Trophoblast cell (in vitro differentiated cells and primary cell): ENCODE results near the gene SIPA1L3.

Experiments used
- DNase-seq, 2 donors: peaks; one replicate each; pipeline ENCODE4 v3.0.0-alpha.2; 2016
- H2AFZ ChIP-seq: 2 replicates; pipeline ENCODE4 v1.6.1; 2013; ENCODE audit warnings: low read length, moderate library complexity, mild to moderate bottlenecking; ENCODE audit not compliant: insufficient read depth, poor library complexity
- H2AK5ac ChIP-seq: 2 replicates; pipeline ENCODE4 v1.6.1; 2013; ENCODE audit warnings: mild to moderate bottlenecking, low read length
- H2BK120ac ChIP-seq: 2 replicates; pipeline ENCODE4 v1.6.1; 2013; ENCODE audit warnings: low read length, mild to moderate bottlenecking, moderate library complexity; ENCODE audit not compliant: insufficient read depth, poor library complexity
- H2BK12ac ChIP-seq: 2 replicates; pipeline ENCODE4 v1.6.1; 2013; ENCODE audit warnings: mild to moderate bottlenecking, low read length, moderate library complexity
- H2BK5ac ChIP-seq: 2 replicates; pipeline ENCODE4 v1.6.1; 2013; ENCODE audit warnings: low read length, low read depth, moderate library complexity, mild to moderate bottlenecking; ENCODE audit not compliant: poor library complexity
- H3K14ac ChIP-seq: 2 replicates; pipeline ENCODE4 v1.6.1; 2013; ENCODE audit warnings: mild to moderate bottlenecking, low read length
- H3K18ac ChIP-seq: 2 replicates; pipeline ENCODE4 v1.6.1; 2013; ENCODE audit warnings: mild to moderate bottlenecking, low read length
- H3K23ac ChIP-seq: 2 replicates; pipeline ENCODE4 v1.6.1; 2013; ENCODE audit warnings: low read length
- H3K27ac ChIP-seq: 2 replicates; pipeline ENCODE4 v1.5.1; 2013; ENCODE audit warnings: low read depth, mild to moderate bottlenecking, inconsistent platforms, low read length, moderate library complexity
- H3K27me3 ChIP-seq: 2 replicates; pipeline ENCODE4 v1.6.1; 2013; ENCODE audit warnings: inconsistent platforms, mild to moderate bottlenecking, low read length, moderate library complexity; ENCODE audit not compliant: insufficient read depth
- H3K36me3 ChIP-seq, 2 experiments: 1 replicate in 1 of 2; 2 replicates in 1 of 2; pipeline ENCODE4 v1.6.1; 2013; ENCODE audit warnings: low read length in 2 of 2, mild to moderate bottlenecking in 2 of 2, moderate library complexity in 1 of 2; ENCODE audit not compliant: insufficient read depth in 2 of 2, control insufficient read depth in 1 of 2
- H3K4ac ChIP-seq: 2 replicates; pipeline ENCODE4 v1.6.1; 2013; ENCODE audit warnings: low read depth, mild to moderate bottlenecking, low read length, moderate library complexity
- H3K4me1 ChIP-seq, 2 experiments: 1 replicate in 1 of 2; 2 replicates in 1 of 2; pipeline ENCODE4 v1.6.1; 2013; ENCODE audit warnings: low read length in 2 of 2, mild to moderate bottlenecking in 2 of 2, moderate library complexity in 1 of 2; ENCODE audit not compliant: insufficient read depth in 2 of 2, control insufficient read depth in 1 of 2
- H3K4me2 ChIP-seq: 2 replicates; pipeline ENCODE4 v1.6.1; 2013; ENCODE audit warnings: inconsistent platforms, mild to moderate bottlenecking, low read length, moderate library complexity
- H3K4me3 ChIP-seq: 2 replicates; pipeline ENCODE4 v1.5.1; 2013; ENCODE audit warnings: mild to moderate bottlenecking, low read depth, low read length, inconsistent platforms
- H3K79me1 ChIP-seq: one replicate; pipeline ENCODE4 v1.6.1; 2013; ENCODE audit warnings: low read length
- H3K79me2 ChIP-seq: 2 replicates; pipeline ENCODE4 v1.6.1; 2013; ENCODE audit warnings: low read length, mild to moderate bottlenecking; ENCODE audit not compliant: control insufficient read depth, insufficient read depth, poor library complexity
- H3K9ac ChIP-seq: 2 replicates; pipeline ENCODE4 v1.6.1; 2013; ENCODE audit warnings: mild to moderate bottlenecking, low read length
- H3K9me3 ChIP-seq: 2 replicates; pipeline ENCODE4 v1.6.1; 2013; ENCODE audit warnings: low read depth, mild to moderate bottlenecking, control low read depth, inconsistent platforms, low read length; ENCODE audit not compliant: insufficient read depth
- H4K12ac ChIP-seq: 2 replicates; pipeline ENCODE4 v1.6.1; 2013; ENCODE audit warnings: low read depth, mild to moderate bottlenecking, low read length, moderate library complexity
- H4K8ac ChIP-seq: 2 replicates; pipeline ENCODE4 v1.6.1; 2013; ENCODE audit warnings: low read depth, mild to moderate bottlenecking, low read length, moderate library complexity
- H4K91ac ChIP-seq: one replicate; pipeline ENCODE4 v1.6.1; 2013; ENCODE audit warnings: low read depth, mild to moderate bottlenecking, low read length, moderate library complexity
- WGBS: extraction: QIAGEN DNeasy Blood & Tissue Kit; methylation state at CpG from one replicate; pipeline ENCODE4 v1.1.7; 2013; ENCODE audit warnings: missing lambda C conversion rate; ENCODE audit not compliant: insufficient read length, insufficient coverage; ENCODE audit errors: extremely low coverage; 5-methylcytosine and 5-hydroxymethylcytosine counted together

SIPA1L3 gene

DNA sequence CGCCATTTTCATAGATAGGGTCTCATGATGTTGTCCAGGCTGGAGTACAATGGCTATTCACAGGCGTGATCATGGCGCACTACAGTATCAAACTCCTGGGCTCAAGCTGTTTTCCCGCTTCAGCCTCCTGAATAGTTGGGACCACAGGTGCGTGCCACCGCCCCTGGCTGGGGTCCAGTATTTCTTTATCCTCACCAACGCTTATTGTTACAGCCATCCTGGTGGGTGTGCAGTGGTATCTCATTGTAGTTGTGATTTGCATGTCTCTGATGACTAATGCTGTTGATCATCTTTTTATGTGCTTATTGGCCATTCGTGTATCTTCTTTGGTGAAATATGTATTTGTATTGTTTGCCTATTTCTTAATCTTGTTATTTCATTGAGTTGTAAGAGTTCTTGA, 49.0 kb downstream of the SIPA1L3 start:
- WGBS: no CpG with 5 or more reads among the region's 8 CpGs
- H3K4me2 ChIP-seq: no peak overlapping the region
- H2AK5ac ChIP-seq: no peak overlapping the region
- peaks cover 2% of the 10 kb centered on the region for H3K79me2 ChIP-seq
- no peaks in the 10 kb centered on the region for H3K79me1 ChIP-seq
- no peaks in the 10 kb centered on the region for H3K36me3 ChIP-seq
- H2BK5ac ChIP-seq: no peak overlapping the region
- peak overlapping the region; percentile 57 for H3K9ac ChIP-seq
- DNase-seq: no peak
- H3K4me1 ChIP-seq: peaks cover 0 to 4% of the 10 kb centered on the region in 2 experiments
- no peaks in the 10 kb centered on the region for H3K9me3 ChIP-seq
- H4K91ac ChIP-seq: no peak overlapping the region
- no peak overlapping the region for H3K18ac ChIP-seq
- no peak overlapping the region for H4K12ac ChIP-seq
- H3K14ac ChIP-seq: no peak overlapping the region
- H2AFZ ChIP-seq: no peak overlapping the region
- no peak overlapping the region for H3K4me3 ChIP-seq
- no peak overlapping the region for H3K27ac ChIP-seq
- H3K27me3 ChIP-seq: no peaks in the 10 kb centered on the region
- no peak overlapping the region for H2BK120ac ChIP-seq
- no peak overlapping the region for H4K8ac ChIP-seq
- no peak overlapping the region for H3K23ac ChIP-seq
- peak overlapping the region; percentile 67 for H3K4ac ChIP-seq
- no peak overlapping the region for H2BK12ac ChIP-seq

DNA sequence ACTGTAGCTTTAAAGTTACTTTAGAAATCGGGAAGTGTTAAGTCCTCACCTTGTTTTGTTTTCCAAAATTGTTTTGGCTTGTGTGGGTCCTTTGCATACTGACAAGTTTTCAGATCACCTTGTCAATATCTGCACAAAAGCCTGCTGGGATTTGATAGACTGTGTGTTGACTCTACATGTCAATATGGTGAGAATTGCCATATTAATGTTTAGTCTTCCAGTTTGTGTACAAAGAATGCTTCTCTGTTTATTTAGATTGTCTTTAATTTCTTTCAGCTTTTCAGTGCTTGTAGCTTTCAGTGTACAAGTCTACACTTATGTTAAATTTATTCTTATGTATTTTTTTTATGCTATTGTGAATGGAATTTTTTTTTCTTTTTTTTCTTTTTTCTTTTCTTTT, 50.2 kb downstream of the SIPA1L3 start:
- no peak for DNase-seq
- no peak overlapping the region for H3K4me3 ChIP-seq
- H3K14ac ChIP-seq: no peak overlapping the region
- no peaks in the 10 kb centered on the region for H3K36me3 ChIP-seq
- H4K12ac ChIP-seq: no peak overlapping the region
- H3K18ac ChIP-seq: no peak overlapping the region
- no peak overlapping the region for H4K91ac ChIP-seq
- H2BK120ac ChIP-seq: no peak overlapping the region
- WGBS: no CpG with 5 or more reads among the region's 1 CpG
- H3K9me3 ChIP-seq: no peaks in the 10 kb centered on the region
- no peak overlapping the region for H2BK12ac ChIP-seq
- no peak overlapping the region for H3K9ac ChIP-seq
- H3K23ac ChIP-seq: no peak overlapping the region
- H3K27me3 ChIP-seq: no peaks in the 10 kb centered on the region
- H3K4me1 ChIP-seq: peaks cover 0 to 2% of the 10 kb centered on the region in 2 experiments
- no peak overlapping the region for H4K8ac ChIP-seq
- H2AFZ ChIP-seq: no peak overlapping the region
- H3K79me2 ChIP-seq: peaks cover 2% of the 10 kb centered on the region
- no peaks in the 10 kb centered on the region for H3K79me1 ChIP-seq
- no peak overlapping the region for H2AK5ac ChIP-seq
- no peak overlapping the region for H3K4ac ChIP-seq
- no peak overlapping the region for H3K4me2 ChIP-seq
- H2BK5ac ChIP-seq: no peak overlapping the region
- no peak overlapping the region for H3K27ac ChIP-seq

DNA sequence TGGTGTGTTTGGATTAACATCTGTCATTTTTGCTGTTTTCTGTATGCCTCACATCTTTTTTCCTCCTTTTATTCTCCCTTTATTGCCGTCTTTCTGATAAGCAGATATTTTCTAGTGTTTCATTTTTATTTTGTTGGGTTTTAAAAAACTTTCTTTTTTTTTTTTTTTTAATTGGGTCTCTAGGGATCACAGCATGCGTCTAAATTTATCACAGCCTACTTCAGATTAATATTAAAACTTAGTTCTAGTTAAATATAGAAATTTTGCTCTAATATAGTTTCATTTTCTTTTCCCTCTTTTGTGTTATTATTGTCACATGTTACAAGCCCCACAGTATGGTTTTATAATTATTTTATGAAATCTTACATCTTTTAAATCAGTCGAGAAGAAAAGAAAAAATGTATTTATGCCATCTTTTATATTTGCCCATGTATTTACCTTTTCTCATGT, 52.7 kb downstream of the SIPA1L3 start:
- Histone ChIP-seq H2AFZ (no peak overlapping the region), H3K18ac (no peak overlapping the region), H2BK5ac (no peak overlapping the region), H4K12ac (no peak overlapping the region), H3K4me3 (no peak overlapping the region), H3K27me3 (no peaks in the 10 kb centered on the region), H3K4me2 (no peak overlapping the region), H3K9me3 (no peaks in the 10 kb centered on the region), H3K79me2 (no peaks in the 10 kb centered on the region), H3K27ac (no peak overlapping the region), H2BK12ac (no peak overlapping the region), H3K4me1 (no peaks in the 10 kb centered on the region), H2BK120ac (no peak overlapping the region), H3K36me3 (no peaks in the 10 kb centered on the region), H4K91ac (no peak overlapping the region), H3K79me1 (no peaks in the 10 kb centered on the region), H2AK5ac (no peak overlapping the region), H3K4ac (no peak overlapping the region), H4K8ac (no peak overlapping the region), H3K23ac (no peak overlapping the region), H3K14ac (no peak overlapping the region), H3K9ac (no peak overlapping the region)
- no CpG with 5 or more reads among the region's 3 CpGs for WGBS
- no peak for DNase-seq

- Histone ChIP-seq H3K79me1 (no peaks in the 10 kb centered on the region), H3K18ac (no peak overlapping the region), H3K27ac (no peak overlapping the region), H2AFZ (no peak overlapping the region), H4K8ac (no peak overlapping the region), H3K36me3 (no peaks in the 10 kb centered on the region), H2AK5ac (no peak overlapping the region), H4K91ac (no peak overlapping the region), H2BK5ac (no peak overlapping the region), H3K9ac (no peak overlapping the region), H2BK120ac (no peak overlapping the region), H3K4me2 (no peak overlapping the region), H3K27me3 (no peaks in the 10 kb centered on the region), H3K79me2 (no peaks in the 10 kb centered on the region), H3K23ac (no peak overlapping the region), H2BK12ac (no peak overlapping the region), H4K12ac (no peak overlapping the region), H3K4ac (no peak overlapping the region), H3K9me3 (no peaks in the 10 kb centered on the region), H3K4me3 (no peak overlapping the region), H3K14ac (no peak overlapping the region), H3K4me1 (peaks cover 2% of the 10 kb centered on the region in 2 experiments)
- no CpG with 5 or more reads among the region's 4 CpGs for WGBS
- no peak for DNase-seq
Observed at GRCh38 chr19:37961198-37961597, 54.2 kb downstream of the SIPA1L3 start.
